ENCODE measurements around the gene GPR84. TPM values are rescaled to one million over a fixed set of nuclear protein-coding genes. Genes with fewer than 3 reads are reported as not detected.

The GPR84 gene
- total RNA-seq, 1 experiment from 2014 or later: not detected

- H3K9me3 ChIP-seq: no peaks in the 10 kb centered on the region
- peak; percentile 85 to 89 for DNase-seq
- no peaks in the 10 kb centered on the region; the same call in 1 of the 2 replicates for H3K36me3 ChIP-seq (ENCODE audit: control insufficient read depth, insufficient read depth, low read length)
- Mint-ChIP-seq H3K9me3 (ENCODE audit: unreplicated experiment) (no peaks in the 10 kb centered on the region), H3K4me3 (ENCODE audit: unreplicated experiment) (no peak overlapping the region), H3K27ac (ENCODE audit: unreplicated experiment) (no peak overlapping the region), H3K27me3 (ENCODE audit: insufficient read depth, unreplicated experiment) (no peaks in the 10 kb centered on the region), H3K36me3 (ENCODE audit: insufficient read depth, unreplicated experiment) (peaks cover 43% of the 10 kb centered on the region), H3K4me1 (ENCODE audit: low read depth, unreplicated experiment) (peaks cover 6% of the 10 kb centered on the region)
- POLR2A ChIA-PET: interaction anchor here (0.8 kb wide), 1 partner anchor 53 kb away, joined by 3 read pairs; no protein-coding TSS in a partner anchor
- H3K4me1 ChIP-seq: no peaks in the 10 kb centered on the region
- no peak overlapping the region for H3K4me3 ChIP-seq (ENCODE audit: low read depth, low read length)
- peak; percentile 96 to 99 for TF ChIP-seq CTCF (IDR thresholded peaks at IDR 0.05; ENCODE audit: insufficient read depth in 1 of 2, low read depth in 1 of 2, low read length in 1 of 2, severe bottlenecking in 1 of 2, unreplicated experiment in 1 of 2)
- no peaks in the 10 kb centered on the region for H3K27me3 ChIP-seq (replicated peaks; ENCODE audit: control insufficient read depth, insufficient read depth, low read length)
- no TSS peak for BruUV-seq (replicated peaks)
- intact Hi-C loops (cut with micrococcal nuclease; ENCODE audit: unreplicated experiment): loop anchor here (1.0 kb wide), 1 partner anchor 40 kb away; no protein-coding TSS in a partner anchor
- CTCF ChIA-PET: interaction anchor here (0.6 to 2.7 kb wide), 31 partner anchors 10 to 461 kb away, joined by 3 to 142 read pairs (median 5); partner anchors contain the start of genes CBX5, COPZ1, HOXC13 and ZNF385A
These were observed 34.9 kb upstream of the GPR84 start for GRCh38 chr12:54398995-54399793.

GRCh38 chr12:54398218-54398617 lies 33.9 kb upstream of the GPR84 start:
- no peaks in the 10 kb centered on the region for H3K9me3 ChIP-seq
- DNase-seq: no peak
- H3K4me1 ChIP-seq: no peaks in the 10 kb centered on the region
- H3K36me3 ChIP-seq (ENCODE audit: control insufficient read depth, insufficient read depth, low read length): no peaks in the 10 kb centered on the region; the same call in 1 of the 2 replicates
- no peaks in the 10 kb centered on the region for H3K27me3 ChIP-seq (replicated peaks; ENCODE audit: control insufficient read depth, insufficient read depth, low read length)
- TF ChIP-seq CTCF (IDR thresholded peaks at IDR 0.05; ENCODE audit: insufficient read depth in 1 of 2, low read depth in 1 of 2, low read length in 1 of 2, severe bottlenecking in 1 of 2, unreplicated experiment in 1 of 2): no peak
- H3K9me3 Mint-ChIP-seq (ENCODE audit: unreplicated experiment): no peaks in the 10 kb centered on the region
- no peaks in the 10 kb centered on the region for H3K27me3 Mint-ChIP-seq (ENCODE audit: insufficient read depth, unreplicated experiment)
- intact Hi-C loops (cut with micrococcal nuclease; ENCODE audit: unreplicated experiment): no loop called here
- peaks cover 37% of the 10 kb centered on the region for H3K36me3 Mint-ChIP-seq (ENCODE audit: insufficient read depth, unreplicated experiment)
- H3K4me1 Mint-ChIP-seq (ENCODE audit: low read depth, unreplicated experiment): peaks cover 6% of the 10 kb centered on the region
- POLR2A ChIA-PET: no interaction called here
- CTCF ChIA-PET: interaction anchor here (1.7 to 2.7 kb wide), 2 partner anchors 29 to 40 kb away, joined by 10 to 142 read pairs; no protein-coding TSS in a partner anchor
- no peak overlapping the region for H3K4me3 ChIP-seq (ENCODE audit: low read depth, low read length)
- H3K4me3 Mint-ChIP-seq (ENCODE audit: unreplicated experiment): no peak overlapping the region
- no peak overlapping the region for H3K27ac Mint-ChIP-seq (ENCODE audit: unreplicated experiment)
- no TSS peak for BruUV-seq (replicated peaks)

- Mint-ChIP-seq H3K27me3 (ENCODE audit: insufficient read depth, unreplicated experiment) (no peaks in the 10 kb centered on the region), H3K4me1 (ENCODE audit: low read depth, unreplicated experiment) (peaks cover 6% of the 10 kb centered on the region), H3K36me3 (ENCODE audit: insufficient read depth, unreplicated experiment) (peaks cover 31% of the 10 kb centered on the region), H3K4me3 (ENCODE audit: unreplicated experiment) (no peak overlapping the region), H3K27ac (ENCODE audit: unreplicated experiment) (no peak overlapping the region), H3K9me3 (ENCODE audit: unreplicated experiment) (no peaks in the 10 kb centered on the region)
- Histone ChIP-seq H3K27me3 (replicated peaks; ENCODE audit: control insufficient read depth, insufficient read depth, low read length) (no peaks in the 10 kb centered on the region), H3K9me3 (no peaks in the 10 kb centered on the region), H3K36me3 (ENCODE audit: control insufficient read depth, insufficient read depth, low read length) (no peaks in the 10 kb centered on the region; the same call in 1 of the 2 replicates), H3K4me3 (ENCODE audit: low read depth, low read length) (no peak overlapping the region), H3K4me1 (no peaks in the 10 kb centered on the region)
- no peak for DNase-seq
- TF ChIP-seq CTCF (IDR thresholded peaks at IDR 0.05; ENCODE audit: insufficient read depth in 1 of 2, low read depth in 1 of 2, low read length in 1 of 2, severe bottlenecking in 1 of 2, unreplicated experiment in 1 of 2): no peak
- POLR2A ChIA-PET: no interaction called here
- no TSS peak for BruUV-seq (replicated peaks)
- CTCF ChIA-PET: interaction anchor here (1.6 kb wide), 1 partner anchor 46 kb away, joined by 3 read pairs; no protein-coding TSS in a partner anchor
- intact Hi-C loops (cut with micrococcal nuclease; ENCODE audit: unreplicated experiment): no loop called here
These were observed 32.9 kb upstream of the GPR84 start for GRCh38 chr12:54397157-54397556.
